ENCODE data around the gene TESPA1. TPM values are rescaled to one million over a fixed set of nuclear protein-coding genes. Genes with fewer than 3 reads are reported as not detected.

TESPA1 gene, protein sequence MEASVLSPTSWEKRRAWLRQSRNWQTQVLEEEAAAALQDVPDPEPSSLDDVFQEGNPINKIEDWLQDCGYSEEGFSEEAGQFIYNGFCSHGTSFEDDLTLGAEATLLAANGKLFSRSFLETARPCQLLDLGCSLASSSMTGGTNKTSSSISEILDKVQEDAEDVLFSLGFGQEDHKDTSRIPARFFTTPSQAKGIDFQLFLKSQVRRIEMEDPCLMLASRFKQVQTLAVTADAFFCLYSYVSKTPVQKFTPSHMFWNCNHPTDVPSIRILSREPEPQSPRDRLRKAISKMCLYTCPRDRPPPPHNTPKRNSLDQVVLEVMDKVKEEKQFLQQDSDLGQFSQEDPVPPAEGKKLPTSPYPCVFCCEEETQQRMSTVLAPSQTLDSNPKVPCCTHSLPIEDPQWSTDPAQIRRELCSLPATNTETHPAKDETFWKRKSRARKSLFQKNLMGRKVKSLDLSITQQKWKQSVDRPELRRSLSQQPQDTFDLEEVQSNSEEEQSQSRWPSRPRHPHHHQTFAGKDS
- 0.51 TPM for total RNA-seq (2021; ENCODE audit: unreplicated experiment)
- polyA plus RNA-seq (2012; ENCODE audit: insufficient read length), result not detected
- Bru-seq, nascent RNA, result not detected
- BruChase-seq, experiment 1, labeled RNA remaining after a 2-hour chase, result percentile 9 among the genes with signal in this experiment
- BruChase-seq, experiment 2, labeled RNA remaining after a 6-hour chase, result percentile 7 among the genes with signal in this experiment
- long read RNA-seq, result 0 reads

DNA sequence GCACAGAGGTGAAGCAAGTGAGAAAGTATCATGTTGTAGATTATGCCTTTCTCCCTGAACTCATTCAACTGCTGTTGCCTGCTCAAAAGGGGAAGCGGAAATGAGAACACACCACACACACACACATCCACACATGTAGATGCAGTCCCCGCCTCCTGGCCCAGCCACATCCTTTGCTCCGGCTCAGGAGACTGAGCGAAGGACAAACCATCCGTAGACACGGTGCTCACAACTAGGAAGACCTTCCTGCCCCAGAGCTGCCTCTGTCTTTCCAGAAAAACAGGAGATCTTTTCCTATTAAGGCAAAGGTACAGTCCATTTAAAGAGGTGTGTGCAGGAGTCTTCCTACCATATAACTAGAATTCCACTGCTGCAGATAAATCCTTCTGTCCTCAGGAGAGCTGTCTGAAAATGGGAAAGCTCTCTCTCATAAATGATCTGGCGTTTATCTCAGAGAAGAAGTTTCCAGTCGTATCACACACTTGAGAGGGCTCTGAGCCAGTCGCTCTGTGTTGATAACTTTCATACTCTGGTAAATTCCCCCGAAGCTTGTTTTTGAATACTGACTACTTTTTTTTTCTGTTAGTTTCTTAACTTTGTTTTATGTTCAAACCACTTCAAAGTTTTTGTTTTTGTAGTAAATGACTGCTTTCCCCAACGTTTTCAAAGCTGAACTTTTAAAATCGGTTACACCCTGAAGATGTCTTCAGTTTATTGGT is at the start of gene TESPA1:
Gene TESPA1, minus strand, starts transcription at position 105 of the 719 bp plus-strand sequence. CDS start 10,200 bp downstream, outside the sequence.
- Histone ChIP-seq H3K27me3 (ENCODE audit: control insufficient read depth, insufficient read depth, low read length) (peaks cover 17% of the 10 kb centered on the region), H3K4me3 (ENCODE audit: low read depth in 2 of 2, low read length in 2 of 2) (no peak within 1 kb of the TSS), H3K27ac (ENCODE audit: low read length) (no peak within 1 kb of the TSS), H3K36me3 (ENCODE audit: control insufficient read depth, insufficient read depth, low read length) (no peaks in the 10 kb centered on the region), H3K9me3 (ENCODE audit: control insufficient read depth, insufficient read depth, low read depth, low read length) (no peaks in the 10 kb centered on the region), H3K4me1 (ENCODE audit: control insufficient read depth, insufficient read depth, low read length) (no peaks in the 10 kb centered on the region)
- no peak for DNase-seq (ENCODE audit: low read depth, low spot score)
- ChIA-PET CTCF (no interaction called here), POLR2A (no interaction called here)
- no peak for ATAC-seq
- TF ChIP-seq POLR2AphosphoS5 (IDR thresholded peaks at IDR 0.05; ENCODE audit: low read depth, low read length), result no peak
- TF ChIP-seq REST (IDR thresholded peaks at IDR 0.05; ENCODE audit: insufficient read depth in 1 of 2, low read depth in 2 of 2, low read length in 1 of 2), result no peak
- TF ChIP-seq SIN3A (IDR thresholded peaks at IDR 0.05; ENCODE audit: borderline replicate concordance, insufficient read depth, low read depth, low read length), result no peak
- TF ChIP-seq, protein P1, sequence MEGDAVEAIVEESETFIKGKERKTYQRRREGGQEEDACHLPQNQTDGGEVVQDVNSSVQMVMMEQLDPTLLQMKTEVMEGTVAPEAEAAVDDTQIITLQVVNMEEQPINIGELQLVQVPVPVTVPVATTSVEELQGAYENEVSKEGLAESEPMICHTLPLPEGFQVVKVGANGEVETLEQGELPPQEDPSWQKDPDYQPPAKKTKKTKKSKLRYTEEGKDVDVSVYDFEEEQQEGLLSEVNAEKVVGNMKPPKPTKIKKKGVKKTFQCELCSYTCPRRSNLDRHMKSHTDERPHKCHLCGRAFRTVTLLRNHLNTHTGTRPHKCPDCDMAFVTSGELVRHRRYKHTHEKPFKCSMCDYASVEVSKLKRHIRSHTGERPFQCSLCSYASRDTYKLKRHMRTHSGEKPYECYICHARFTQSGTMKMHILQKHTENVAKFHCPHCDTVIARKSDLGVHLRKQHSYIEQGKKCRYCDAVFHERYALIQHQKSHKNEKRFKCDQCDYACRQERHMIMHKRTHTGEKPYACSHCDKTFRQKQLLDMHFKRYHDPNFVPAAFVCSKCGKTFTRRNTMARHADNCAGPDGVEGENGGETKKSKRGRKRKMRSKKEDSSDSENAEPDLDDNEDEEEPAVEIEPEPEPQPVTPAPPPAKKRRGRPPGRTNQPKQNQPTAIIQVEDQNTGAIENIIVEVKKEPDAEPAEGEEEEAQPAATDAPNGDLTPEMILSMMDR (IDR thresholded peaks at IDR 0.05), result no peak
- TF ChIP-seq TCF7L2 (IDR thresholded peaks at IDR 0.05; ENCODE audit: low read depth, low read length), result no peak
- intact Hi-C loops (cut with micrococcal nuclease; ENCODE audit: unreplicated experiment), result no loop called here
- no TSS peak for BruUV-seq (replicated peaks)
- in situ Hi-C loops (cut with HindIII; ENCODE audit: low pct_unique_long_range_greater_than_20kb, low sequenced_read_pairs), result no loop called here

DNA sequence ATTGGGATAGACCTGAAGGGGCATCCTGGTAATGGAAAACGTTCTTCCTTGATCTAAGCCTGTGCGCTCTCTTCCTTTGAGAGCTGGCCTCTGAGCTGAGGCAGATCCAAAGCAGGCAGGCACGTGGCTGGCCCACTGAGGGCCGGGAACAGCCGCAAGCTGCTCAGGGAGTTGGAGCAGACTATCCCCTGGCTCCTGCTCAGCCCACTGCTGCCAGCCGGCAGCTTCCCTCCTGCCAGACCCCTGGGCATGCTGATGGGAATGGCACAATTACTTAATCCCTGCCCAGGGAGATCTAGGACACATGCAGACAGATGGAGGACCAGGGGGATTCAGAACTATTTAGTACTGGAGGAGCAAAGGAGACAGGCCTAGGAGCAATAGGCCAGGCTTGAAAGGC is 49.7 kb upstream of the TESPA1 start:
- intact Hi-C loops (cut with micrococcal nuclease; ENCODE audit: unreplicated experiment), result no loop called here
- Histone ChIP-seq H3K4me1 (ENCODE audit: control insufficient read depth, insufficient read depth, low read length) (no peaks in the 10 kb centered on the region), H3K36me3 (ENCODE audit: control insufficient read depth, insufficient read depth, low read length) (no peaks in the 10 kb centered on the region), H3K27ac (ENCODE audit: low read length) (no peak overlapping the region), H3K4me3 (ENCODE audit: low read depth in 2 of 2, low read length in 2 of 2) (no peak overlapping the region), H3K9me3 (ENCODE audit: control insufficient read depth, insufficient read depth, low read depth, low read length) (no peaks in the 10 kb centered on the region), H3K27me3 (ENCODE audit: control insufficient read depth, insufficient read depth, low read length) (peaks cover 17% of the 10 kb centered on the region)
- TF ChIP-seq POLR2AphosphoS5 (IDR thresholded peaks at IDR 0.05; ENCODE audit: low read depth, low read length) (no peak), TCF7L2 (IDR thresholded peaks at IDR 0.05; ENCODE audit: low read depth, low read length) (no peak), REST (IDR thresholded peaks at IDR 0.05; ENCODE audit: insufficient read depth in 1 of 2, low read depth in 2 of 2, low read length in 1 of 2) (no peak), SIN3A (IDR thresholded peaks at IDR 0.05; ENCODE audit: borderline replicate concordance, insufficient read depth, low read depth, low read length) (no peak)
- TF ChIP-seq, protein P1 (IDR thresholded peaks at IDR 0.05), result no peak
- DNase-seq (ENCODE audit: low read depth, low spot score), result no peak
- ChIA-PET POLR2A (no interaction called here), CTCF (no interaction called here)
- no TSS peak for BruUV-seq (replicated peaks)
- no peak for ATAC-seq
- in situ Hi-C loops (cut with HindIII; ENCODE audit: low pct_unique_long_range_greater_than_20kb, low sequenced_read_pairs), result no loop called here
